Osteoblast (primary cell): ENCODE measurements around the gene RASD2. TPM values are rescaled to one million over a fixed set of nuclear protein-coding genes. Genes with fewer than 3 reads are reported as not detected.

ENCODE experiments used
- DNase-seq: peaks from one replicate; pipeline ENCODE4 v3.0.0; 2011; ENCODE audit warnings: low spot score, mixed read lengths; ENCODE audit not compliant: insufficient read length; ENCODE audit errors: missing footprints
- H2AFZ ChIP-seq: 2 replicates; pipeline ENCODE4 v1.6.0; 2011; ENCODE audit warnings: mild to moderate bottlenecking, low read length
- H3K27ac ChIP-seq: 2 replicates; pipeline ENCODE4 v1.5.1; 2011; ENCODE audit warnings: mild to moderate bottlenecking, low read depth, low read length, moderate library complexity
- H3K27me3 ChIP-seq: 2 replicates; pipeline ENCODE4 v1.6.0; 2012; ENCODE audit warnings: mild to moderate bottlenecking, control low read depth, inconsistent platforms, low read length, moderate library complexity; ENCODE audit not compliant: insufficient read depth
- H3K36me3 ChIP-seq: 2 replicates; pipeline ENCODE4 v1.5.1; 2011; ENCODE audit warnings: mild to moderate bottlenecking, low read length, control low read depth, moderate library complexity; ENCODE audit not compliant: insufficient read depth
- H3K4me1 ChIP-seq: 2 replicates; pipeline ENCODE4 v1.5.1; 2011; ENCODE audit warnings: mild to moderate bottlenecking, low read length, control low read depth, moderate library complexity; ENCODE audit not compliant: insufficient read depth
- H3K4me2 ChIP-seq: 2 replicates; pipeline ENCODE4 v1.6.0; 2011; ENCODE audit warnings: mild to moderate bottlenecking, low read length; ENCODE audit not compliant: insufficient read depth
- H3K4me3 ChIP-seq: fragments of 200-600 bp; sonication (generic); 3 replicates; pipeline ENCODE4 v1.5.1; 2012; ENCODE audit warnings: mild to moderate bottlenecking, low read length, inconsistent platforms; ENCODE audit not compliant: insufficient read depth
- H3K79me2 ChIP-seq: 2 replicates; pipeline ENCODE4 v1.6.0; 2012; ENCODE audit warnings: mild to moderate bottlenecking, low read length, control low read depth, inconsistent platforms; ENCODE audit not compliant: insufficient read depth
- H3K9me3 ChIP-seq: 2 replicates; pipeline ENCODE4 v1.5.1; 2011; ENCODE audit warnings: low read depth, low read length, control low read depth
- H4K20me1 ChIP-seq: 2 replicates; pipeline ENCODE4 v1.6.0; 2012; ENCODE audit warnings: mild to moderate bottlenecking, low read length, control low read depth; ENCODE audit not compliant: insufficient read depth
- CTCF ChIP-seq: IDR thresholded peaks from 2 replicates; pipeline ENCODE4 v1.5.1; 2011; ENCODE audit warnings: mild to moderate bottlenecking, low read depth, low read length, moderate library complexity; ENCODE audit errors: extremely low read depth
- total RNA-seq: library from RNA; depleted of rRNA; stranded (reverse); fragments of >200 nt; gene quantifications from 2 replicates; pipeline ENCODE4 v1.2.3, GENCODE V29; 2012

The RASD2 gene
- total RNA-seq, 1 donor, result under 0.01 TPM

GRCh38 chr22:35552196-35552842, 11.7 kb downstream of the RASD2 start:
- Histone ChIP-seq H3K27ac (no peak overlapping the region), H2AFZ (no peak overlapping the region), H4K20me1 (no peaks in the 10 kb centered on the region), H3K9me3 (no peaks in the 10 kb centered on the region), H3K4me3 (no peak overlapping the region), H3K79me2 (no peaks in the 10 kb centered on the region), H3K27me3 (no peaks in the 10 kb centered on the region), H3K4me2 (no peak overlapping the region), H3K36me3 (no peaks in the 10 kb centered on the region), H3K4me1 (peaks cover 19% of the 10 kb centered on the region)
- no peak for TF ChIP-seq CTCF
- peak; percentile 92 for DNase-seq

DNA sequence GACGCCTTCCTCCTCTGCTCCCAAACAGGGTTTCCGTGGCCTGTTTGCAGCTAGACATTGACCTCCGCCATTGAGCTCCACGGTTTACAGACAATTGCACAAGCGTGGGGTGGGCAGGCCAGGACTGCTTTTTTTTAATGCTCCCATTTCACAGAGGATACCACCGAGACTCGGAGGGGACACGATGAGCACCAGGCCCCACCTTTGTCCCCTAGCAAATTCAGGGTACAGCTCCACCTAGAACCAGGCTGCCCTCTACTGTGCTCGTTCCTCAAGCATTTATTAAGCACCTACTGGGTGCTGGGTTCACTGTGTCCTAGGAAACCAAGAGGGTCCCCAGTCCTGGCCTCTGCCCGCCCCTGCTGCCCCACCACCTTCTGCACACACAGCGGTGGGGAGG, 12.2 kb downstream of the RASD2 start:
- peak; percentile 79 for DNase-seq
- no peak overlapping the region for H3K4me2 ChIP-seq
- no peaks in the 10 kb centered on the region for H3K27me3 ChIP-seq
- no peak overlapping the region for H3K27ac ChIP-seq
- no peaks in the 10 kb centered on the region for H3K9me3 ChIP-seq
- no peaks in the 10 kb centered on the region for H3K36me3 ChIP-seq
- no peak overlapping the region for H2AFZ ChIP-seq
- H3K4me3 ChIP-seq, result no peak overlapping the region
- TF ChIP-seq CTCF, result no peak
- H4K20me1 ChIP-seq, result no peaks in the 10 kb centered on the region
- no peaks in the 10 kb centered on the region for H3K79me2 ChIP-seq
- H3K4me1 ChIP-seq, result peaks cover 19% of the 10 kb centered on the region

DNA sequence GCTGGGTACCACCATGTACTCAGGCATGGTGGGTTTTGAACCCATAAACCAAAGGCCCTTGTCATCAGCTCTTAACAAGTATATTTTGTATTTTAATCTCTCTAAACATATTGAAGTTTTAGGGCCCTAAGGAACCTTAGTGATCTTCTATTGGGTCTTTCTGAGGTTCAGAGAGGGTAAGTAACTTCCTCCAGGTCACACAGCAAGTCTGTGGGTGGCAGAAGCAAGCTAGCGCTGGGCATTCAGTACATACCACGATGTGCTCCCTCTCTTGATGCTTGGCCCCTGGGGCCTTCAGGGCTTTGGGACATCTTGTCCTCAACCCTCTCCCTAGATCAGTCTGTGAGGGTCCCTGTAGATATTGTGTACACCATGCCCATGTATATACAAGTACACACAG, 12.7 kb downstream of the RASD2 start:
- no peaks in the 10 kb centered on the region for H3K36me3 ChIP-seq
- H3K27ac ChIP-seq, result no peak overlapping the region
- H3K27me3 ChIP-seq, result peaks cover 5% of the 10 kb centered on the region
- H3K79me2 ChIP-seq, result no peaks in the 10 kb centered on the region
- peak; percentile 66 for DNase-seq
- no peaks in the 10 kb centered on the region for H3K9me3 ChIP-seq
- H4K20me1 ChIP-seq, result no peaks in the 10 kb centered on the region
- H2AFZ ChIP-seq, result no peak overlapping the region
- no peak overlapping the region for H3K4me3 ChIP-seq
- H3K4me2 ChIP-seq, result no peak overlapping the region
- peaks cover 19% of the 10 kb centered on the region for H3K4me1 ChIP-seq
- no peak for TF ChIP-seq CTCF

DNA sequence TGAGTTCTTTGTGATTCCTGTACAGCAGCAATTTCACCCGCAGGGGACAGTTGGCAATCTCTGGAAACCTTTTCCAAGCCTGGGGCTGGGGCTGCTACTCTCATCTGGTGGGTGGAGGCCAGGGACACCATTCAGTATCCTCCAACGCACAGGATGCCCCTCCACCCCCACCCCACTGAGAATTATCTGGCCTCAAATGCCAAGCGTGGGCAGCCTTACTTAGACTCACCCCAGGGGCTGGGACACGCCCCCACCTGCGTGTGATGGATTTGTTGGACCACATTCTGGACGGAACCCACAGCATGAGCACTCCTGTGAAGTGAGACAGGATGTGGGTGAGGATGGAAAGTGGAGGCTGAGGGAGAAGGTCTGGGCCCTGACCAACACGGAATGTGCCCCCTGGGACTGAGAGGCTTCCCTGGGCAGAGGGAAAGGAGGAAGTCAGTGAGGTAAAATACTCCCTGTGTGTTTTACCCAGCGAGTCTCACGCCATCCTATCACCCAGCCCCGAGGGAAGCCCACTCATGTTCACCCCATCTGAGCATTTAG, 13.7 kb downstream of the RASD2 start:
- no peak for TF ChIP-seq CTCF
- H4K20me1 ChIP-seq, result no peaks in the 10 kb centered on the region
- DNase-seq, result peak; percentile 78
- H3K4me3 ChIP-seq, result no peak overlapping the region
- no peak overlapping the region for H2AFZ ChIP-seq
- no peaks in the 10 kb centered on the region for H3K79me2 ChIP-seq
- peaks cover 11% of the 10 kb centered on the region for H3K4me1 ChIP-seq
- H3K27ac ChIP-seq, result no peak overlapping the region
- no peaks in the 10 kb centered on the region for H3K9me3 ChIP-seq
- H3K36me3 ChIP-seq, result no peaks in the 10 kb centered on the region
- no peak overlapping the region for H3K4me2 ChIP-seq
- peaks cover 8% of the 10 kb centered on the region for H3K27me3 ChIP-seq
